ENCODE data around the gene ZFR. TPM values are rescaled to one million over a fixed set of nuclear protein-coding genes. Genes with fewer than 3 reads are reported as not detected.

The ZFR gene
- total and polyA plus RNA-seq, 4 donors, result 17.5 to 44.5 (median 30.8) TPM

DNA sequence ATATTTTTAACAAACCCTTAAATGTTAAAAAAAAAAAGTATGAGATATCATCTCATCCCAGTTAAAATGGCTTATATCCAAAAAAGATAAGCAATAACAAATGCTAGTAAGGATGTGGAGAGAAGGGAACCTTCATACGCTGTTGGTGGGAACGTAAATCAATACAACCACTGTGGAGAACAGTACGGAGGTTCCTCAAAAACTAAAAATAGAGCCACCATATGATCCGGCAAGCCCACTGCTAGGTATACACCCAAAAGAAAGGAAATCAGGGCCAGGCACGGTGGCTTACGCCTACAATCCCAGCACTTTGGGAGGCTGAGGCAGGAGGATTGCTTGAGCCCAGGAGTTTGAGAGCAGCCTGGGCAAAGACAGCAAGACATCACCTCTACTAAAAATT is 134.8 kb downstream of the ZFR start:
- Histone ChIP-seq H3K9me3 (ENCODE audit: control insufficient read depth in 4 of 4, low read length in 3 of 4) (no peaks in the 10 kb centered on the region), H3K27ac (ENCODE audit: low read depth in 1 of 2, low read length in 2 of 2) (no peak overlapping the region), H3K27me3 (ENCODE audit: control insufficient read depth in 4 of 4, insufficient read depth in 4 of 4, low read length in 3 of 4) (no peaks in the 10 kb centered on the region), H3K4me1 (ENCODE audit: control insufficient read depth in 4 of 4, insufficient read depth in 4 of 4, low read length in 3 of 4) (peaks cover 2 to 39% (median 26%) of the 10 kb centered on the region in 4 donors), H3K9ac (ENCODE audit: low read depth in 1 of 2, low read length in 2 of 2) (no peak overlapping the region), H3K36me3 (ENCODE audit: control insufficient read depth in 4 of 4, insufficient read depth in 3 of 4, low read depth in 1 of 4, low read length in 3 of 4) (no peaks in the 10 kb centered on the region), H3K4me3 (ENCODE audit: low read depth in 1 of 3, low read length in 3 of 3) (no peak overlapping the region)
- TF ChIP-seq JUND (IDR thresholded peaks at IDR 0.05) (no peak), NR2F2 (IDR thresholded peaks at IDR 0.05) (no peak), RAD21 (IDR thresholded peaks at IDR 0.05) (no peak), ATF3 (IDR thresholded peaks at IDR 0.05) (no peak), HNF4G (IDR thresholded peaks at IDR 0.05) (no peak), EGR1 (IDR thresholded peaks at IDR 0.05; ENCODE audit: low read depth in 2 of 2) (no peak), ZBTB33 (IDR thresholded peaks at IDR 0.05) (no peak), FOXA1 (IDR thresholded peaks at IDR 0.05) (no peak), CTCF (IDR thresholded peaks at IDR 0.05; ENCODE audit: low read depth, low read length, missing input control) (no peak), SP1 (IDR thresholded peaks at IDR 0.05) (no peak), RXRA (IDR thresholded peaks at IDR 0.05) (no peak), HNF4A (conservative IDR thresholded peaks at IDR 0.05) (no peak)
- 91% methylated on average over 6 of the region's 6 CpGs for WGBS
- DNase-seq (ENCODE audit: low spot score), result no peak

- TF ChIP-seq SP1 (IDR thresholded peaks at IDR 0.05), result peak; percentile 6
- no peak for TF ChIP-seq GABPA (IDR thresholded peaks at IDR 0.05 in 1 of 2, conservative IDR thresholded peaks at IDR 0.05 in 1 of 2)
- no peak for TF ChIP-seq CTCF (IDR thresholded peaks at IDR 0.05; ENCODE audit: low read depth, low read length, missing input control)
- TF ChIP-seq, protein P1, sequence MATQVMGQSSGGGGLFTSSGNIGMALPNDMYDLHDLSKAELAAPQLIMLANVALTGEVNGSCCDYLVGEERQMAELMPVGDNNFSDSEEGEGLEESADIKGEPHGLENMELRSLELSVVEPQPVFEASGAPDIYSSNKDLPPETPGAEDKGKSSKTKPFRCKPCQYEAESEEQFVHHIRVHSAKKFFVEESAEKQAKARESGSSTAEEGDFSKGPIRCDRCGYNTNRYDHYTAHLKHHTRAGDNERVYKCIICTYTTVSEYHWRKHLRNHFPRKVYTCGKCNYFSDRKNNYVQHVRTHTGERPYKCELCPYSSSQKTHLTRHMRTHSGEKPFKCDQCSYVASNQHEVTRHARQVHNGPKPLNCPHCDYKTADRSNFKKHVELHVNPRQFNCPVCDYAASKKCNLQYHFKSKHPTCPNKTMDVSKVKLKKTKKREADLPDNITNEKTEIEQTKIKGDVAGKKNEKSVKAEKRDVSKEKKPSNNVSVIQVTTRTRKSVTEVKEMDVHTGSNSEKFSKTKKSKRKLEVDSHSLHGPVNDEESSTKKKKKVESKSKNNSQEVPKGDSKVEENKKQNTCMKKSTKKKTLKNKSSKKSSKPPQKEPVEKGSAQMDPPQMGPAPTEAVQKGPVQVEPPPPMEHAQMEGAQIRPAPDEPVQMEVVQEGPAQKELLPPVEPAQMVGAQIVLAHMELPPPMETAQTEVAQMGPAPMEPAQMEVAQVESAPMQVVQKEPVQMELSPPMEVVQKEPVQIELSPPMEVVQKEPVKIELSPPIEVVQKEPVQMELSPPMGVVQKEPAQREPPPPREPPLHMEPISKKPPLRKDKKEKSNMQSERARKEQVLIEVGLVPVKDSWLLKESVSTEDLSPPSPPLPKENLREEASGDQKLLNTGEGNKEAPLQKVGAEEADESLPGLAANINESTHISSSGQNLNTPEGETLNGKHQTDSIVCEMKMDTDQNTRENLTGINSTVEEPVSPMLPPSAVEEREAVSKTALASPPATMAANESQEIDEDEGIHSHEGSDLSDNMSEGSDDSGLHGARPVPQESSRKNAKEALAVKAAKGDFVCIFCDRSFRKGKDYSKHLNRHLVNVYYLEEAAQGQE (IDR thresholded peaks at IDR 0.05), result no peak
- peak in 1 of 2 donors; percentile 11 for TF ChIP-seq RXRA (IDR thresholded peaks at IDR 0.05)
- DNase-seq (ENCODE audit: low spot score), result no peak
- no peaks in the 10 kb centered on the region for H3K9me3 ChIP-seq (ENCODE audit: control insufficient read depth in 4 of 4, low read length in 3 of 4)
- no peak overlapping the region for H3K4me3 ChIP-seq (ENCODE audit: low read depth in 1 of 3, low read length in 3 of 3)
- H3K36me3 ChIP-seq (ENCODE audit: control insufficient read depth in 4 of 4, insufficient read depth in 3 of 4, low read depth in 1 of 4, low read length in 3 of 4), result no peaks in the 10 kb centered on the region
- WGBS, result 49% methylated on average over 3 of the region's 3 CpGs
- H3K27ac ChIP-seq (ENCODE audit: low read depth in 1 of 2, low read length in 2 of 2), result no peak overlapping the region
- no peak overlapping the region for H3K9ac ChIP-seq (ENCODE audit: low read depth in 1 of 2, low read length in 2 of 2)
- peaks cover 2 to 40% (median 21%) of the 10 kb centered on the region in 4 donors for H3K4me1 ChIP-seq (ENCODE audit: control insufficient read depth in 4 of 4, insufficient read depth in 4 of 4, low read length in 3 of 4)
- no peaks in the 10 kb centered on the region for H3K27me3 ChIP-seq (ENCODE audit: control insufficient read depth in 4 of 4, insufficient read depth in 4 of 4, low read length in 3 of 4)
Observed at GRCh38 chr5:32308946-32309345, 135.6 kb downstream of the ZFR start.
